GM19193 (cell line): ENCODE measurements around the gene RBM10.
A peak's percentile ranks its signal among the peaks of the same experiment; 100 is the strongest.

ENCODE experiments used
- POLR2A ChIP-seq: IDR thresholded peaks from 4 replicates; pipeline ENCODE4 v1.6.1; 2011; ENCODE audit not compliant: insufficient read depth, insufficient read length; ENCODE audit errors: extremely low read depth

Gene RBM10

GRCh38 chrX:47215291-47215900 is 70.4 kb downstream of the RBM10 start:
- no peak for TF ChIP-seq POLR2A

GRCh38 chrX:47216393-47216925 is 71.4 kb downstream of the RBM10 start:
- TF ChIP-seq POLR2A = no peak

- TF ChIP-seq POLR2A = no peak
Measured at GRCh38 chrX:47217121-47217851, 72.3 kb downstream of the RBM10 start.

DNA sequence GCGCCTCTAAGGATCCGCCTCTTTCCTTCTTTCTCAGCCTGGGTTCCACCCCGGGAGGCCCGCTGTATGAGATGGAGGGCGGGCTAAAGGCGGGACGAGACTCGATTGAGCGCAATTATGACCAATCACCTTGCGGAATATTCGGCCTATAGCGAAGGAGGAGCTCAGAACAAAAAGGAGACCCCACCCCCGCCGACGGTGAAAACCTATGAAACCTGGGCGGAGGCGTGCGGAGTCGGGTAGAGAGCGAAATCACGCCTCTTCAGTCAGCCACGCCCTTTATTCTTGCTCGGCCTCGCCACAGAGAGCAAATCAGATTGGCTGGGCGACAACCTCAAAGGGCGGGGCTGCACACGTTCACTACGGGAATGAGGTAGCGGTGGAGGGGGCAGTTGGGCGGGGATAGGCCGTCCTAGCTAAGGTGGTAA is 72.8 kb downstream of the RBM10 start:
- no peak for TF ChIP-seq POLR2A

- peak; percentile 85 for TF ChIP-seq POLR2A
Measured at GRCh38 chrX:47218280-47218919, 73.4 kb downstream of the RBM10 start, which contains the start of gene CDK16. Gene CDK16 (plus strand): TSS chrX:47218681. CDS start chrX:47223558, 4,877 bp downstream.

DNA sequence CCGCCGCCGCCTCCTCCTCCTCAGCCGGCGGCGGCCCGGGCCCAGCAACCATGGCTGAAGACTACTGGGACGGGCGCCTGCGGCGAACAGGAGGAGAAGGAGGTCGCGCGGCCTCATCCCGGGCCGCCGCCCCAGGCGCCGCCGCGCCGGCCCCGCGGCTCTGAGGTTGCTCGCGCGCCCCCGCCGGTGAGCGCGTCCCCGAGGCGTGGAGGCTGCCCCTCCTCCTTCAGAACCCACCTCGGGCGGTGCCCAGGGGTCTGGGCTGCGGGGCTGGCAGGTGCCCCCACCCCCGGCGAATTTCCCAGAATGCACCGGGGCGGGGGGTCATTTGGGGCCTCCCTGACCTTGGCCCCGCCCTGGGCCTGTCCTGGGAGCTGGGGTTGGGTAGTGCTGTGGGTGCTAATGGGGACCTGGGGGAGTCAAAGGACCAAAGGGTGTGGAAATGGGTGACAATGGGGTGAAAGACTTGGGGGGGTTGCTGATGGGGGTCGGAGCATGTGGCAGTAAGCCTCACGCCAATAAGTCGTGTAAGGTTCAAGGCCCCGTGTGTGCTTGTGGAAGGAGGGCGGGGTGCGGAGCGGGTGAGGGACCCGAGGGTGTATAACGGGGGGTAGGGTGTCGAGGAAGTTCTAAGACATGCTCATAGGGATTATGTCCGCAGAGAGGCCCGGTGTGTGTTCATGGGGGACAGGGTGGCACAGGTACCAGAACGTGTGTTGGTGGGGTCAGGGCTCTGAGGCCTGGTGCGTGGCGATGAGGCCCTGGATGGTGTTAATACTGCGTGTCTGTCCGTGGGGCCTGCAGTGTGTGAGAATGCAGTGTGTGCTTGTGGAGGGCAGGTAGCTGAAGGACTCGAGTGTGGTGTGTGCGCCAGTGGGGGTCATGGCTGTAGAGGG is 74.1 kb downstream of the RBM10 start:
- TF ChIP-seq POLR2A = no peak

GRCh38 chrX:47221756-47222155 is 76.7 kb downstream of the RBM10 start:
- no peak for TF ChIP-seq POLR2A

DNA sequence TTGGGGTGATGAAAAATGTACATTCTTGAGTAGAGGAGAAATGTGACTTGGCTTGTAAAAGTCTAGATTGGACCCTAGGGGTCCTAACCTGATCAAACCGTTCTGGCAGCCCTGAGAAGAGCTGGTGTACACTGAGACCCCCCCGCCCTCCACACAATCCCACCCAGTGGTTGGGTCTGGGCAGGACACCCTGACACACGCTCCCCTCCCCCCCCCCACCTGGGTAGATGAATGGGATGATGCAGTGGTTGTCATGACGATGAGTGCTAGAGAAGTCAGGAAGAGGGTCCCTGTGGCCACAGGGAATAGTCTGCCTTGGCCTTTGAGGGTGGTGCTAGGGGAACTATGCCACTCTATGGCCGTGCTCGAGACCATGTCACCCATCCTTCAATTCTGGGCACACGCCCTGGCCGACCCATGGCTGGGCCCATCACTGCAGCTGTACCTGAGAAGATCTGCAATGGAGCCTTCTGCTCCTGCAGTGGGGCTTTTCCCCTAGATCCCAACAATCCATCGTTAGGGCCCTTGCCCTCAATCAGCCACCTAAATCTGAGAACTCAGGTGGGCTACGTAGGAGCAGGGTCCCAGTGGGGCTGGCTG is 77.8 kb downstream of the RBM10 start:
- no peak for TF ChIP-seq POLR2A

DNA sequence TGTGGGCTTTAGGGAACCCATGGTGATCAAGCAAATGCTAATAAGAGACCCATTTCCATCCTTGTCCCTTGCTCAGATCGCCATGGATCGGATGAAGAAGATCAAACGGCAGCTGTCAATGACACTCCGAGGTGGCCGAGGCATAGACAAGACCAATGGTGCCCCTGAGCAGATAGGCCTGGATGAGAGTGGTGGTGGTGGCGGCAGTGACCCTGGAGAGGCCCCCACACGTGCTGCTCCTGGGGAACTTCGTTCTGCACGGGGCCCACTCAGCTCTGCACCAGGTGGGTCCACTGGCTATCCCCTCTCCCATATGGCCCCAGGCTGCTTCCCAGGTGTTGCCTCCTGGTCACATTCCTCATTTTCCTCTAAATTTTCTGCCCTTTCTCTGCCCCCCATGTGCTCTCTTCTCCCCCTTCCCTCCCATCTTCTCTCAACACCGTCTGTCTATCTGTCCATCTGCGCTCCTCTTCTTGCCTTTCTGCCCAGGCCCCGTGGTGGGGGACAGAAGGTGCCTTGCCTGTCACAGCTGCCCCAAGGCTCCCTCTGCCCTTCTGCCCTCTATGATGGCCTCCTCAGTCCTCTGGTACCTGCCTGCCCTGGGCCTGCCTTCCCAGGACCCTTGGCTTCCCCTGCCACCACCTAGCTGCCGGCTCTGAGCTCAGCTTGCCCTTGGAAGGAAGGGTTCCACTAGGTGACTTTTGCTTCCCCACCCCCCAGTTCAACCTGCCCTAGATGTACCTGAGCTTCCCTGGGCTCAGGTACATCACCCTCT is 78.6 kb downstream of the RBM10 start:
- no peak for TF ChIP-seq POLR2A

GRCh38 chrX:47224266-47224895 is 79.4 kb downstream of the RBM10 start:
- no peak for TF ChIP-seq POLR2A

- no peak for TF ChIP-seq POLR2A
Measured at GRCh38 chrX:47224896-47225290, 79.9 kb downstream of the RBM10 start.

- TF ChIP-seq POLR2A = no peak
Measured at GRCh38 chrX:47226071-47226470, 81.0 kb downstream of the RBM10 start.
